CD4-positive, alpha-beta T cell treated with Interleukin-6 at 100 ng/mL for 8 hours (primary cell): ENCODE measurements around the gene POLDIP2.

Source experiments
- DNase-seq: peaks from one replicate; pipeline ENCODE4 v3.0.0-alpha.2; 2020; ENCODE audit warnings: mixed read lengths, low spot score

POLDIP2 gene

GRCh38 chr17:28390141-28390540 lies 32.8 kb upstream of the POLDIP2 start:
- DNase-seq = no peak

GRCh38 chr17:28388106-28388505 lies 30.8 kb upstream of the POLDIP2 start:
- no peak for DNase-seq

GRCh38 chr17:28386391-28386790 lies 29.1 kb upstream of the POLDIP2 start:
- DNase-seq = no peak

GRCh38 chr17:28385406-28385805 lies 28.1 kb upstream of the POLDIP2 start:
- peak; percentile 12 for DNase-seq

GRCh38 chr17:28385037-28385400 lies 27.7 kb upstream of the POLDIP2 start:
- no peak for DNase-seq

- DNase-seq = peak; percentile 59
Measured at GRCh38 chr17:28384281-28385036, 27.1 kb upstream of the POLDIP2 start.

- DNase-seq = no peak
Measured at GRCh38 chr17:28381141-28381825, 24.0 kb upstream of the POLDIP2 start.

- no peak for DNase-seq
Measured at GRCh38 chr17:28379814-28380801, 22.8 kb upstream of the POLDIP2 start.

GRCh38 chr17:28372945-28373274 lies 15.6 kb upstream of the POLDIP2 start:
- DNase-seq = no peak

- DNase-seq = no peak
Measured at GRCh38 chr17:28372203-28372944, 15.0 kb upstream of the POLDIP2 start.

- DNase-seq = peak; percentile 87
Measured at GRCh38 chr17:28371245-28372202, 14.2 kb upstream of the POLDIP2 start, which contains the start of gene SARM1. Gene SARM1 (plus strand): TSS chr17:28371694. CDS start chr17:28372033, 339 bp downstream.

GRCh38 chr17:28370744-28371103 lies 13.4 kb upstream of the POLDIP2 start:
- DNase-seq = no peak

GRCh38 chr17:28370035-28370743 lies 12.9 kb upstream of the POLDIP2 start, which contains the start of gene VTN:
Gene VTN (minus strand): TSS chr17:28370307. CDS start chr17:28370203, 104 bp downstream.
- no peak for DNase-seq

- no peak for DNase-seq
Measured at GRCh38 chr17:28369684-28370034, 12.3 kb upstream of the POLDIP2 start.

- no peak for DNase-seq
Measured at GRCh38 chr17:28368915-28369683, 11.8 kb upstream of the POLDIP2 start.

GRCh38 chr17:28368306-28368831 lies 11.0 kb upstream of the POLDIP2 start:
- DNase-seq = no peak

- no peak for DNase-seq
Measured at GRCh38 chr17:28367641-28368305, 10.4 kb upstream of the POLDIP2 start.

- DNase-seq = no peak
Measured at GRCh38 chr17:28366605-28367004, 9.3 kb upstream of the POLDIP2 start.
